H9 (cell line): ENCODE results near the gene WEE1. TPM values are rescaled to one million over a fixed set of nuclear protein-coding genes. Genes with fewer than 3 reads are reported as not detected.

Experiments used
- DNase-seq: peaks from one replicate; pipeline ENCODE4 v3.0.0-alpha.2; 2017
- H2AFZ ChIP-seq: one replicate; pipeline ENCODE4 v1.6.1; 2013; ENCODE audit warnings: mild to moderate bottlenecking, low read length, control low read depth, moderate library complexity
- H2AK5ac ChIP-seq: 2 replicates; pipeline ENCODE4 v1.6.1; 2013; ENCODE audit warnings: low read length, control low read depth, mixed read lengths; ENCODE audit not compliant: insufficient read length
- H2BK120ac ChIP-seq: one replicate; pipeline ENCODE4 v1.6.1; 2013; ENCODE audit warnings: low read depth, mild to moderate bottlenecking, low read length, control low read depth, inconsistent platforms; ENCODE audit not compliant: poor library complexity, severe bottlenecking
- H2BK12ac ChIP-seq: 2 replicates; pipeline ENCODE4 v1.6.1; 2013; ENCODE audit warnings: low read length, control low read depth, mixed read lengths, low read depth; ENCODE audit not compliant: insufficient read length
- H2BK15ac ChIP-seq: 2 replicates; pipeline ENCODE4 v1.6.1; 2013; ENCODE audit warnings: low read depth, low read length, control low read depth
- H2BK20ac ChIP-seq: one replicate; pipeline ENCODE4 v1.6.1; 2013; ENCODE audit warnings: low read depth, mild to moderate bottlenecking, low read length, control low read depth, inconsistent platforms; ENCODE audit not compliant: poor library complexity, severe bottlenecking
- H2BK5ac ChIP-seq: 2 replicates; pipeline ENCODE4 v1.6.1; 2013; ENCODE audit warnings: low read length, control low read depth, mixed read lengths; ENCODE audit not compliant: insufficient read length
- H3K14ac ChIP-seq: 2 replicates; pipeline ENCODE4 v1.6.1; 2013; ENCODE audit warnings: low read length, control low read depth; ENCODE audit not compliant: insufficient read depth
- H3K18ac ChIP-seq: 2 replicates; pipeline ENCODE4 v1.6.1; 2013; ENCODE audit warnings: low read depth, mild to moderate bottlenecking, mixed read lengths, low read length, control low read depth; ENCODE audit not compliant: insufficient read length
- H3K23ac ChIP-seq: 2 replicates; pipeline ENCODE4 v1.6.1; 2013; ENCODE audit warnings: low read length, control low read depth, mixed read lengths, low read depth; ENCODE audit not compliant: insufficient read length
- H3K23me2 ChIP-seq: 2 replicates; pipeline ENCODE4 v1.6.1; 2013; ENCODE audit warnings: low read depth, mild to moderate bottlenecking, mixed read lengths, low read length, control low read depth; ENCODE audit not compliant: insufficient read length, poor library complexity, severe bottlenecking
- H3K27ac ChIP-seq: 2 replicates; pipeline ENCODE4 v1.5.1; 2013; ENCODE audit warnings: low read length, control low read depth, mixed read lengths, low read depth; ENCODE audit not compliant: insufficient read length
- H3K27me3 ChIP-seq: 2 replicates; pipeline ENCODE4 v1.6.1; 2013; ENCODE audit warnings: low read length, control low read depth, inconsistent platforms; ENCODE audit not compliant: insufficient read depth
- H3K4ac ChIP-seq: 2 replicates; pipeline ENCODE4 v1.6.1; 2013; ENCODE audit warnings: low read depth, mild to moderate bottlenecking, control low read depth, inconsistent platforms, low read length, moderate library complexity
- H3K4me1 ChIP-seq: 2 replicates; pipeline ENCODE4 v1.6.1; 2013; ENCODE audit warnings: low read length, control low read depth, inconsistent platforms; ENCODE audit not compliant: insufficient read depth
- H3K4me2 ChIP-seq: 2 replicates; pipeline ENCODE4 v1.6.1; 2013; ENCODE audit warnings: low read length, control low read depth, mixed read lengths; ENCODE audit not compliant: insufficient read length, insufficient read depth
- H3K56ac ChIP-seq: 2 replicates; pipeline ENCODE4 v1.6.1; 2013; ENCODE audit warnings: low read depth, mild to moderate bottlenecking, mixed read lengths, low read length, control low read depth; ENCODE audit not compliant: insufficient read length
- H3K79me1 ChIP-seq: 2 replicates; pipeline ENCODE4 v1.6.1; 2013; ENCODE audit warnings: low read depth, mild to moderate bottlenecking, moderate library complexity, low read length, control low read depth, inconsistent platforms; ENCODE audit not compliant: insufficient read depth, poor library complexity, severe bottlenecking
- H3K79me2 ChIP-seq: 2 replicates; pipeline ENCODE4 v1.6.1; 2013; ENCODE audit warnings: low read length, control low read depth, inconsistent platforms; ENCODE audit not compliant: insufficient read depth
- H3K9ac ChIP-seq: 2 replicates; pipeline ENCODE4 v1.6.1; 2013; ENCODE audit warnings: low read length, control low read depth, mixed read lengths; ENCODE audit not compliant: insufficient read length; ENCODE audit errors: extremely low read depth
- H3K9me3 ChIP-seq: one replicate; pipeline ENCODE4 v1.6.1; 2013; ENCODE audit warnings: low read depth, low read length, inconsistent platforms; ENCODE audit not compliant: control insufficient read depth
- H3T11ph ChIP-seq: one replicate; pipeline ENCODE4 v1.6.1; 2013; ENCODE audit warnings: mild to moderate bottlenecking, low read length, control low read depth, inconsistent platforms
- H4K20me1 ChIP-seq: one replicate; pipeline ENCODE4 v1.6.1; 2013; ENCODE audit not compliant: control insufficient read depth, insufficient read length, insufficient read depth
- H4K5ac ChIP-seq: 2 replicates; pipeline ENCODE4 v1.6.1; 2013; ENCODE audit warnings: low read depth, mild to moderate bottlenecking, mixed read lengths, low read length, control low read depth; ENCODE audit not compliant: insufficient read length
- H4K8ac ChIP-seq: replicated peaks from 2 replicates; pipeline ENCODE4 v1.6.1; 2013; ENCODE audit warnings: low read length, control low read depth, mixed read lengths, low read depth; ENCODE audit not compliant: insufficient read length
- H4K91ac ChIP-seq: 2 replicates; pipeline ENCODE4 v1.6.1; 2013; ENCODE audit warnings: low read depth, mild to moderate bottlenecking, moderate library complexity, mixed read lengths, low read length, control low read depth; ENCODE audit not compliant: insufficient read length
- H3K27ac Mint-ChIP-seq, 3 experiments: 2 replicates in 2 of 3; 3 replicates in 1 of 3; pipeline ENCODE4 v1.8.0; 2020 to 2021; ENCODE audit warnings: mixed read lengths in 3 of 3, mild to moderate bottlenecking in 1 of 3, moderate library complexity in 1 of 3
- H3K27me3 Mint-ChIP-seq: 2 replicates; pipeline ENCODE4 v1.8.0; 2021; ENCODE audit warnings: low read depth, mild to moderate bottlenecking, moderate library complexity, mixed read lengths
- H3K36me3 Mint-ChIP-seq, 3 experiments: 2 replicates in 2 of 3; 3 replicates in 1 of 3; pipeline ENCODE4 v1.8.0; 2020 to 2021; ENCODE audit warnings: low read depth in 3 of 3, mixed read lengths in 3 of 3; ENCODE audit not compliant: insufficient read depth in 1 of 3
- H3K4me1 Mint-ChIP-seq, 2 experiments: 2 replicates each; pipeline ENCODE4 v1.8.0; 2020; ENCODE audit warnings: mixed read lengths in 2 of 2
- H3K4me3 Mint-ChIP-seq, 2 experiments: 2 replicates in 1 of 2; 3 replicates in 1 of 2; pipeline ENCODE4 v1.8.0; 2020 to 2021; ENCODE audit warnings: mild to moderate bottlenecking in 2 of 2, mixed read lengths in 2 of 2, moderate library complexity in 1 of 2
- H3K9me3 Mint-ChIP-seq, 2 experiments: 2 replicates in 1 of 2; 3 replicates in 1 of 2; pipeline ENCODE4 v1.8.0; 2020; ENCODE audit warnings: mild to moderate bottlenecking in 2 of 2, mixed read lengths in 2 of 2, moderate library complexity in 1 of 2
- WGBS: extraction: QIAGEN DNeasy Blood & Tissue Kit; methylation state at CpG from one replicate; pipeline ENCODE4 v1.1.7; 2013; ENCODE audit warnings: missing lambda C conversion rate, low lambda C conversion rate, mixed read lengths; ENCODE audit not compliant: insufficient read length; ENCODE audit errors: extremely low coverage; 5-methylcytosine and 5-hydroxymethylcytosine counted together
- total RNA-seq: library from RNA; stranded (reverse); gene quantifications from 2 replicates; pipeline ENCODE4 v1.2.1, GENCODE V29; 2021
- TF ChIP-seq, protein P1 (sequence below): fragments of 200-600 bp; sonication (generic); conservative IDR thresholded peaks from 3 replicates; pipeline ENCODE4 v1.8.0; 2021; ENCODE audit warnings: antibody characterized with exemption, mild to moderate bottlenecking

The WEE1 gene
- total RNA-seq, 1 experiment from 2014 or later, result 142 TPM

DNA sequence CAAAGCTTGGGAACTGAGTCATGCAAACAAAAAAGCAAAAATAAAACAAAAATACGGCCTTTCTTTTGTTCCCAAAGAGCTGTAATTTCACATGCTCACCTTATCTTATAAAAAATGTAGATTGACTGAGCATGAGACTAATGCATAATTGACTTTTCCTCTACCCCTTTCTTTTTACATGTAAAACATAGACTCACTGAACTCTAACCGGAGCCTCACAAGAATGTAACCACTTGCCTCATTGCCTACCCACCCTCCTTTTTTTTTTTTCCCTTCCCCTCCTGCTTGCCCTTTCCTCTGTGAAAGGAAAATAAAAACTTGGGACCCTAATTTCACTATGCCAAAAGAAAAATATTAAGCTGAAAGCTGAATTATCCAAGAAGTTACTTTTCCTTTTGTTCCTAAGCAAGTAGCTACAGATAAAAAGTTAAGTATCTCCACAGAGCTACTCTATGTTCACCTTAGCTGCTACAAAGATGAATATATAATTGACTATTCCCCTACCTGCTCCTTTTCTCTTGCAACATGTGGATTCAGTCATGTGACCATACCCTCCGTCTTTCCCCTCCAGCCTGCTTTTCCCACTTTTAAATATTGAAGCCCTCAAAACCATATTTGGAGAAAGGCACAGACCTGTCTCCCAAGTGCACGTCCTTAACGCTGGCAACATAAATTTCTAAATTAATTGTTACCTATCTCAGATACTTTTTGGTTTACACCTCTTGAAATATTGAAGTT lies 39.6 kb upstream of the WEE1 start:
- Histone ChIP-seq H2BK20ac (no peak overlapping the region), H3K23ac (no peak overlapping the region), H2BK120ac (no peak overlapping the region), H2AFZ (no peak overlapping the region), H3K23me2 (no peaks in the 10 kb centered on the region), H3K79me1 (no peaks in the 10 kb centered on the region), H3K27me3 (no peaks in the 10 kb centered on the region), H3K79me2 (no peaks in the 10 kb centered on the region), H3T11ph (no peak overlapping the region), H3K9me3 (no peaks in the 10 kb centered on the region), H4K5ac (no peak overlapping the region), H3K56ac (no peak overlapping the region), H4K91ac (no peak overlapping the region), H4K20me1 (no peaks in the 10 kb centered on the region), H4K8ac (no peak overlapping the region), H3K4me1 (no peaks in the 10 kb centered on the region; the same call in 1 of the 2 replicates), H3K27ac (no peak overlapping the region), H3K18ac (no peak overlapping the region), H3K14ac (no peak overlapping the region), H3K9ac (no peak overlapping the region), H2BK5ac (no peak overlapping the region), H2BK12ac (no peak overlapping the region), H3K4me2 (no peak overlapping the region), H3K4ac (no peak overlapping the region), H2BK15ac (no peak overlapping the region), H2AK5ac (no peak overlapping the region)
- no CpG with 5 or more reads among the region's 5 CpGs for WGBS
- H3K36me3 Mint-ChIP-seq, result no peaks in the 10 kb centered on the region; a peak in 1 of 7 replicates
- no peaks in the 10 kb centered on the region; the same call in 1 of the 2 replicates for H3K27me3 Mint-ChIP-seq
- H3K4me3 Mint-ChIP-seq, result no peak overlapping the region
- no peaks in the 10 kb centered on the region for H3K9me3 Mint-ChIP-seq
- H3K4me1 Mint-ChIP-seq, result peaks cover 37 to 38% of the 10 kb centered on the region in 2 experiments
- DNase-seq, result no peak
- TF ChIP-seq, protein P1, sequence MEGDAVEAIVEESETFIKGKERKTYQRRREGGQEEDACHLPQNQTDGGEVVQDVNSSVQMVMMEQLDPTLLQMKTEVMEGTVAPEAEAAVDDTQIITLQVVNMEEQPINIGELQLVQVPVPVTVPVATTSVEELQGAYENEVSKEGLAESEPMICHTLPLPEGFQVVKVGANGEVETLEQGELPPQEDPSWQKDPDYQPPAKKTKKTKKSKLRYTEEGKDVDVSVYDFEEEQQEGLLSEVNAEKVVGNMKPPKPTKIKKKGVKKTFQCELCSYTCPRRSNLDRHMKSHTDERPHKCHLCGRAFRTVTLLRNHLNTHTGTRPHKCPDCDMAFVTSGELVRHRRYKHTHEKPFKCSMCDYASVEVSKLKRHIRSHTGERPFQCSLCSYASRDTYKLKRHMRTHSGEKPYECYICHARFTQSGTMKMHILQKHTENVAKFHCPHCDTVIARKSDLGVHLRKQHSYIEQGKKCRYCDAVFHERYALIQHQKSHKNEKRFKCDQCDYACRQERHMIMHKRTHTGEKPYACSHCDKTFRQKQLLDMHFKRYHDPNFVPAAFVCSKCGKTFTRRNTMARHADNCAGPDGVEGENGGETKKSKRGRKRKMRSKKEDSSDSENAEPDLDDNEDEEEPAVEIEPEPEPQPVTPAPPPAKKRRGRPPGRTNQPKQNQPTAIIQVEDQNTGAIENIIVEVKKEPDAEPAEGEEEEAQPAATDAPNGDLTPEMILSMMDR, result no peak
- H3K27ac Mint-ChIP-seq, result peak overlapping the region; percentile 41 to 90 (median 79); a peak in 6 of 7 replicates
